HG02571 (cell line): Measurements from ENCODE around the gene KRT84.
"Not testable (repeated sequence)": the region's sequence is repeated elsewhere in the genome, so short reads cannot be mapped to it uniquely, and the experiment has no call there.

ENCODE experiments used
- ATAC-seq: cut with Tn5 transposase; IDR thresholded peaks from one replicate; pipeline ENCODE4 v1.9.1; 2021; ENCODE audit warnings: mild to moderate bottlenecking, moderate library complexity; ENCODE audit not compliant: unreplicated experiment

KRT84 gene

DNA sequence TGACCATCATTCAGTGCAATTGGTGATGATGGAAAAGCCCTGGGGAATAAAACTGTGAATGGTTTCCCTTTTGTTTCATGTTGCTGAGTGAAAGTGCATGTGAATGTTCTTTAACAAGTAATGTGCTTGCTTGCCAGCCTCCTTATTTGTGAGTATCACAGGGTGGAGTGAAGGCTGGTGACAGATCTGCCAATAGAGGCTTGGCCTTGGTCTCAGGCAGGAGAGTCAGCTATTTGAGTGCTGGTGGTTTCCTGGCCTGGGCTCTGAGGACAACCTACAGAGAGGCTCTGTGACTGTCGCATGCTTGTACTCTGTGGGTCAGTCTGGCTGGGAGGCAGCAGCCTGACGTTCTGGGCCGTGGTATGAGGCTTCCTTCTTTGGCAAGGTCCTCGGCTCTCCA, 38.9 kb downstream of the KRT84 start:
- no peak for ATAC-seq

DNA sequence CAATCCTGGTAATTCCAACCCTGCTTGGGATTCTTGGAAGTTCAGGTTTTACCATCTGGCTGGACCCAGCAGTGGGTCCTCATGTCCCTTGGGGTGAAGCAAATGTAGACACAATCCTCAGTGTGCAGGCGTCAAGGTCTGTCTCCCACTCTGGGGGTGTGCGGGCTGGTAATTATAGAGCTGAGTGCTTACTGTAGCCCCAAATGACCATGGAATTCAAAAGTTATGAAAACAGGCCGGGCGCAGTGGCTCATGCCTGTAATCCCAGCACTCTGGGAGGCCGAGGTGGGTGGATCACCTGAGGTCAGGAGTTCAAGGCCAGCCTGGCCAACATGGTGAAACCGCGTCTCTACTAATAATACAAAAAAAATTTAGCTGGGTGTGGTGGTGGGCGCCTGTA, 40.4 kb downstream of the KRT84 start:
- not testable (repeated sequence) for ATAC-seq

- no peak for ATAC-seq
Measured at GRCh38 chr12:52344111-52344510, 41.3 kb downstream of the KRT84 start.

GRCh38 chr12:52343550-52343949, 41.9 kb downstream of the KRT84 start:
- no peak for ATAC-seq

DNA sequence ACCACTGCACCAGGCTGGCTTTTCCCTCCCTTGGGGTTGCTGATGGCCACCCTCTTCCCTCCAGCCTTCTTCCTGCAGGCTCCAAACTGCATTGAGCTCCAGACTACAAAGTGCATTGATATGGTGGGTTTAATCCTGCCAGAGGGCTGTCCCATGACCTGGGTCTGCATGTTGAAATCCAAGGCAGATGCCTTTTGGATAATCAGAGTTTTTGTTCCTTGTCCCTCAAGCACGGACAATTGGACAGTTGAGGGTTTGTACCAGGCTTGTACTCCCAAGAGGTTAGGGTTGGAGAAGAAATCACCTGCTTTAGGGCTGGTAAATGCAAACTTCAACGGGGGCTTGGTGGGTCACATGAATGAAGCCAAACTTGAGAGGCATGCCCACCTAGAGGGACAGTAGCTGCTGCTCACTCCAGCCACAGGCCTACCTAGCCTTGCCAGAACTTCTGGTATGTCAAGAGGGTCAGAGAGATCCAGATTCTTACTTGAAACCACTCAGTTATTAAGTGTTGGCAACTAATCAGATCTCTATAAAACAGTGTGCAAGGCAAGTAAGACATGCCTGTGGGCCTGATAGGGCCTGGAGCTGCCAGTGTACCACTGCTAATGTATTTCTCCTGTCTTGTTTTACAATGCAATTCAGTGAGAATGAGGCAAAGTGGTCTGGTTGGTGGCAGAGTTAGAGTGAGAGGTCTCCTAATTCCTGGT, 42.5 kb downstream of the KRT84 start:
- ATAC-seq, result no peak

GRCh38 chr12:52341066-52341580, 44.3 kb downstream of the KRT84 start:
- no peak for ATAC-seq

GRCh38 chr12:52338241-52338960, 47.1 kb downstream of the KRT84 start:
- no peak for ATAC-seq

GRCh38 chr12:52337054-52337453, 48.4 kb downstream of the KRT84 start:
- no peak for ATAC-seq

GRCh38 chr12:52336641-52337040, 48.8 kb downstream of the KRT84 start:
- no peak for ATAC-seq

DNA sequence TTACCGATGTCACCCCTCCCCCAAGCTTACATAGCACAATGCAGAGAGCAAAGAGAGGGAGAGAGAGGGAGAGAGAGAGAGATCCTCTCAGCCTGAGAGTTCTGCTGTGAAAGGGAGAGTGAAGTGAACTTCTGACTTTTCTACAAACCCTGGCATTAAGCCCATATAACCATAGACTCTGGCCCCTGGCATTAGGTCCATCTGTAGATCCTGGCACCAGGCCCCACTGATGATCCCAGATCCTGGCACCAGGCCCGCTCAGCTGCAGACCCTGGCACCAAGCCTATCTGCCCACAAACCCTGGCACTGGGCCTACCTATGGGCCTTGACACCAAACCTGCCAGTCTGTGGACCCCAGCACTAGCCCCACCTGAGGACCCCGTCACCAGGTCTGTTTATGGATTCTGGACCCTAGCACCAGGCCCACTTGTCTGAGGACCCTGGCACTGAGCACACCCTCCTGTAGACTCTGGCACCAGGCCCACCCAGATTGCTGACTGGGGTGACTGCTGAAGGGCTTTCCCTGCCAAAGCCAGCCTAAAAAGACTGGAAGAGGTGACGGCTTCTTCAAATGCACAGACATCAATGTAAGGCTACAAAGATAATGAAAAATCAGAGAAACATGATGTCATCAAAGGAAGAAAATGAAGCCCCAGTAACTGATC, 49.7 kb downstream of the KRT84 start:
- ATAC-seq, result no peak

DNA sequence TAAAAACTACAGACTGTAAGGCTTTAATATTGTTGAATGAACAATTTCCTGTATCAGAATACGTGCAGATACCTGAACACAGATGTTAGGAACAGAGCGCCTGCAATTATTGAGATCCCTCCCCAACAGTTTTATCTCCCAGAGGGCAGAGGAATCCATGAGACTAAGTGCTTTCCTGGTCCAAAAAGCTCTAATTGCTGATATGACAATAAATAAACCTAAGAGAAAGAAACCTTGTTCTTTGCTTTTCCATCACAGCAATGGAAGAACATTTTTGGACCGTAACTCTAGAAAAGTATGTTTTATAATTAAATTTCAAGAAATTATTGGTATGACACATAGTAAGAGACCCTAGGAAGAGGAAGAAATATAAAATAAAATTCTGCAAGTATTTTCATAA, 51.3 kb downstream of the KRT84 start:
- no peak for ATAC-seq

GRCh38 chr12:52333321-52333720, 52.1 kb downstream of the KRT84 start:
- ATAC-seq, result no peak

DNA sequence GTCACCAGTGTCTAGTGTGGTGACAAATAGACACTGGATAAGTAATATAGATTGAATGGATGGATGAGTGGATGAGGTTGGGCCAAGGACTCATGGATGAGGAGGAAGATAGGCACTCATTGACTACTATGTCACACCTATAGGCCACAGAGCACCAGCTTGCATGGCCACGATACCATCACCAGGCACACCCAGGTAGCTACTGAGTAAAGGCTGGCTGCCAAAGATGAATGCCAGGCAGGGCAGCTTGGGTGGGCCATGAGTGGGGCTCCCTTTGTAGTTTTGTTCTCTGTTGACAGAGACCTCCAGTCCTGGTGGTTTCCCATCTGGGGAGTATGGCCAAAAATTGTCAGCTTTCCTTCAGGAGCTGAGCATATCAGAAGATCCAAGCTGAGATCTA, 53.1 kb downstream of the KRT84 start:
- ATAC-seq, result no peak

- ATAC-seq, result no peak
Measured at GRCh38 chr12:52331833-52332232, 53.6 kb downstream of the KRT84 start.

GRCh38 chr12:52331039-52331438, 54.4 kb downstream of the KRT84 start:
- no peak for ATAC-seq

DNA sequence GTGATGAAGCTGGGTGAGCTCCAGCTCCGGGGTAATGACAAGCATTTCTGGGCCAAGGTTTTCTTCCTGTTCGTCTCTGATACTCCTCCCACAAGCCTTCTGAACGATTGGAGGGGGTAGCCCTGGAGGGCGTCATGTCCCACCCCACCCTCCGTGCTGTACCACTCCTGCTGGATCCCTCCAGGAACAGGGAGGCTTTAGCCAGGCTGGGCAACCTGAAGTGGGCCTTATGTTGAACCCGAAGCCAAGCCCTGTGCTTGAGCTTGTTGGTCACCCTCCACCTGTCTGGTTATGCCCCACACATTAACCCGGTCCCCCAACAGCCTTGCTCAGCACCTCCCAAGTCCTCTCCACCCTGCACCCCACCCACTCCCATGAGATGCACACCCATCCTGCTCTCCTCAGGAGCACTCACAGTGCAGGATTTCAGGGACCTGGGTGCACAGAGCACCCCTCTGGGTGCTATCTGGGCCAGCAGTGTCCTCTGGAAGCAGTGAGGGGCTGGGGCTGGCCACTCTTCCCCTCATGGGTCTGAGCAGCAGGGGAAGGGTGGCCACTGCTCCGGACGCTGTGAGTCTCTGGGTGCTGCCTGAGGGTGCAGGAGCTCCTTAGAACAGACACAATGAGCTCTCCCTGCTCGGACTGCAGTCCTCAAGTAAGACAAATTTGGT, 57.5 kb downstream of the KRT84 start:
- ATAC-seq, result no peak
